HG03060 (cell line): ENCODE measurements around the gene ACTN2.
"Not testable (repeated sequence)": the region's sequence is repeated elsewhere in the genome, so short reads cannot be mapped to it uniquely, and the experiment has no call there.

Experiments
- ATAC-seq: cut with Tn5 transposase; IDR thresholded peaks from one replicate; pipeline ENCODE4 v1.9.1; 2021; ENCODE audit warnings: low read depth, moderate number of reproducible peaks; ENCODE audit not compliant: unreplicated experiment

ACTN2 gene

GRCh38 chr1:236685917-236686814 lies at the start of gene ACTN2:
ACTN2 (plus strand) TSS chr1:236686499; CDS start chr1:236686674, 175 bp downstream.
- ATAC-seq, result no peak

GRCh38 chr1:236638945-236639344 lies 47.4 kb upstream of the ACTN2 start:
- ATAC-seq, result no peak

GRCh38 chr1:236639686-236640085 lies 46.6 kb upstream of the ACTN2 start:
- no peak for ATAC-seq

GRCh38 chr1:236642763-236643162 lies 43.5 kb upstream of the ACTN2 start:
- ATAC-seq, result no peak

- ATAC-seq, result no peak
Measured at GRCh38 chr1:236645016-236645680, 41.2 kb upstream of the ACTN2 start.

GRCh38 chr1:236654511-236654910 lies 31.8 kb upstream of the ACTN2 start:
- no peak for ATAC-seq

GRCh38 chr1:236654957-236655356 lies 31.3 kb upstream of the ACTN2 start:
- no peak for ATAC-seq

- no peak for ATAC-seq
Measured at GRCh38 chr1:236657398-236657797, 28.9 kb upstream of the ACTN2 start.

GRCh38 chr1:236659792-236660587 lies 26.3 kb upstream of the ACTN2 start:
- no peak for ATAC-seq

GRCh38 chr1:236663934-236664333 lies 22.4 kb upstream of the ACTN2 start:
- no peak for ATAC-seq

GRCh38 chr1:236668909-236669308 lies 17.4 kb upstream of the ACTN2 start:
- ATAC-seq, result not testable (repeated sequence)

GRCh38 chr1:236670060-236670459 lies 16.2 kb upstream of the ACTN2 start:
- ATAC-seq, result no peak

GRCh38 chr1:236673289-236673919 lies 12.9 kb upstream of the ACTN2 start:
- no peak for ATAC-seq

- no peak for ATAC-seq
Measured at GRCh38 chr1:236677641-236678235, 8.6 kb upstream of the ACTN2 start.

GRCh38 chr1:236681219-236681618 lies 5.1 kb upstream of the ACTN2 start:
- ATAC-seq, result no peak

GRCh38 chr1:236685205-236685916 lies 938 bp upstream of the ACTN2 start:
- no peak for ATAC-seq

- ATAC-seq, result no peak
Measured at GRCh38 chr1:236686815-236687160, 489 bp downstream of the ACTN2 start.

- ATAC-seq, result no peak
Measured at GRCh38 chr1:236687273-236687672, 974 bp downstream of the ACTN2 start.

GRCh38 chr1:236688705-236689104 lies 2.4 kb downstream of the ACTN2 start:
- ATAC-seq, result no peak
